H9 (cell line): Measurements from ENCODE around the gene PDZD4. TPM values are rescaled to one million over a fixed set of nuclear protein-coding genes. Genes with fewer than 3 reads are reported as not detected.

Experiments
- DNase-seq: peaks from one replicate; pipeline ENCODE4 v3.0.0-alpha.2; 2017
- H2AFZ ChIP-seq: one replicate; pipeline ENCODE4 v1.6.1; 2013; ENCODE audit warnings: mild to moderate bottlenecking, low read length, control low read depth, moderate library complexity
- H2AK5ac ChIP-seq: 2 replicates; pipeline ENCODE4 v1.6.1; 2013; ENCODE audit warnings: low read length, control low read depth, mixed read lengths; ENCODE audit not compliant: insufficient read length
- H2BK120ac ChIP-seq: one replicate; pipeline ENCODE4 v1.6.1; 2013; ENCODE audit warnings: low read depth, mild to moderate bottlenecking, low read length, control low read depth, inconsistent platforms; ENCODE audit not compliant: poor library complexity, severe bottlenecking
- H2BK12ac ChIP-seq: 2 replicates; pipeline ENCODE4 v1.6.1; 2013; ENCODE audit warnings: low read length, control low read depth, mixed read lengths, low read depth; ENCODE audit not compliant: insufficient read length
- H2BK15ac ChIP-seq: 2 replicates; pipeline ENCODE4 v1.6.1; 2013; ENCODE audit warnings: low read depth, low read length, control low read depth
- H2BK20ac ChIP-seq: one replicate; pipeline ENCODE4 v1.6.1; 2013; ENCODE audit warnings: low read depth, mild to moderate bottlenecking, low read length, control low read depth, inconsistent platforms; ENCODE audit not compliant: poor library complexity, severe bottlenecking
- H2BK5ac ChIP-seq: 2 replicates; pipeline ENCODE4 v1.6.1; 2013; ENCODE audit warnings: low read length, control low read depth, mixed read lengths; ENCODE audit not compliant: insufficient read length
- H3K14ac ChIP-seq: 2 replicates; pipeline ENCODE4 v1.6.1; 2013; ENCODE audit warnings: low read length, control low read depth; ENCODE audit not compliant: insufficient read depth
- H3K18ac ChIP-seq: 2 replicates; pipeline ENCODE4 v1.6.1; 2013; ENCODE audit warnings: low read depth, mild to moderate bottlenecking, mixed read lengths, low read length, control low read depth; ENCODE audit not compliant: insufficient read length
- H3K23ac ChIP-seq: 2 replicates; pipeline ENCODE4 v1.6.1; 2013; ENCODE audit warnings: low read length, control low read depth, mixed read lengths, low read depth; ENCODE audit not compliant: insufficient read length
- H3K23me2 ChIP-seq: 2 replicates; pipeline ENCODE4 v1.6.1; 2013; ENCODE audit warnings: low read depth, mild to moderate bottlenecking, mixed read lengths, low read length, control low read depth; ENCODE audit not compliant: insufficient read length, poor library complexity, severe bottlenecking
- H3K27ac ChIP-seq: 2 replicates; pipeline ENCODE4 v1.5.1; 2013; ENCODE audit warnings: low read length, control low read depth, mixed read lengths, low read depth; ENCODE audit not compliant: insufficient read length
- H3K27me3 ChIP-seq: 2 replicates; pipeline ENCODE4 v1.6.1; 2013; ENCODE audit warnings: low read length, control low read depth, inconsistent platforms; ENCODE audit not compliant: insufficient read depth
- H3K4ac ChIP-seq: 2 replicates; pipeline ENCODE4 v1.6.1; 2013; ENCODE audit warnings: low read depth, mild to moderate bottlenecking, control low read depth, inconsistent platforms, low read length, moderate library complexity
- H3K4me1 ChIP-seq: 2 replicates; pipeline ENCODE4 v1.6.1; 2013; ENCODE audit warnings: low read length, control low read depth, inconsistent platforms; ENCODE audit not compliant: insufficient read depth
- H3K4me2 ChIP-seq: 2 replicates; pipeline ENCODE4 v1.6.1; 2013; ENCODE audit warnings: low read length, control low read depth, mixed read lengths; ENCODE audit not compliant: insufficient read length, insufficient read depth
- H3K56ac ChIP-seq: 2 replicates; pipeline ENCODE4 v1.6.1; 2013; ENCODE audit warnings: low read depth, mild to moderate bottlenecking, mixed read lengths, low read length, control low read depth; ENCODE audit not compliant: insufficient read length
- H3K79me1 ChIP-seq: 2 replicates; pipeline ENCODE4 v1.6.1; 2013; ENCODE audit warnings: low read depth, mild to moderate bottlenecking, moderate library complexity, low read length, control low read depth, inconsistent platforms; ENCODE audit not compliant: insufficient read depth, poor library complexity, severe bottlenecking
- H3K79me2 ChIP-seq: 2 replicates; pipeline ENCODE4 v1.6.1; 2013; ENCODE audit warnings: low read length, control low read depth, inconsistent platforms; ENCODE audit not compliant: insufficient read depth
- H3K9ac ChIP-seq: 2 replicates; pipeline ENCODE4 v1.6.1; 2013; ENCODE audit warnings: low read length, control low read depth, mixed read lengths; ENCODE audit not compliant: insufficient read length; ENCODE audit errors: extremely low read depth
- H3K9me3 ChIP-seq: one replicate; pipeline ENCODE4 v1.6.1; 2013; ENCODE audit warnings: low read depth, low read length, inconsistent platforms; ENCODE audit not compliant: control insufficient read depth
- H3T11ph ChIP-seq: one replicate; pipeline ENCODE4 v1.6.1; 2013; ENCODE audit warnings: mild to moderate bottlenecking, low read length, control low read depth, inconsistent platforms
- H4K20me1 ChIP-seq: one replicate; pipeline ENCODE4 v1.6.1; 2013; ENCODE audit not compliant: control insufficient read depth, insufficient read length, insufficient read depth
- H4K5ac ChIP-seq: 2 replicates; pipeline ENCODE4 v1.6.1; 2013; ENCODE audit warnings: low read depth, mild to moderate bottlenecking, mixed read lengths, low read length, control low read depth; ENCODE audit not compliant: insufficient read length
- H4K8ac ChIP-seq: replicated peaks from 2 replicates; pipeline ENCODE4 v1.6.1; 2013; ENCODE audit warnings: low read length, control low read depth, mixed read lengths, low read depth; ENCODE audit not compliant: insufficient read length
- H4K91ac ChIP-seq: 2 replicates; pipeline ENCODE4 v1.6.1; 2013; ENCODE audit warnings: low read depth, mild to moderate bottlenecking, moderate library complexity, mixed read lengths, low read length, control low read depth; ENCODE audit not compliant: insufficient read length
- H3K27ac Mint-ChIP-seq, 3 experiments: 2 replicates in 2 of 3; 3 replicates in 1 of 3; pipeline ENCODE4 v1.8.0; 2020 to 2021; ENCODE audit warnings: mixed read lengths in 3 of 3, mild to moderate bottlenecking in 1 of 3, moderate library complexity in 1 of 3
- H3K27me3 Mint-ChIP-seq: 2 replicates; pipeline ENCODE4 v1.8.0; 2021; ENCODE audit warnings: low read depth, mild to moderate bottlenecking, moderate library complexity, mixed read lengths
- H3K36me3 Mint-ChIP-seq, 3 experiments: 2 replicates in 2 of 3; 3 replicates in 1 of 3; pipeline ENCODE4 v1.8.0; 2020 to 2021; ENCODE audit warnings: low read depth in 3 of 3, mixed read lengths in 3 of 3; ENCODE audit not compliant: insufficient read depth in 1 of 3
- H3K4me1 Mint-ChIP-seq, 2 experiments: 2 replicates each; pipeline ENCODE4 v1.8.0; 2020; ENCODE audit warnings: mixed read lengths in 2 of 2
- H3K4me3 Mint-ChIP-seq, 2 experiments: 2 replicates in 1 of 2; 3 replicates in 1 of 2; pipeline ENCODE4 v1.8.0; 2020 to 2021; ENCODE audit warnings: mild to moderate bottlenecking in 2 of 2, mixed read lengths in 2 of 2, moderate library complexity in 1 of 2
- H3K9me3 Mint-ChIP-seq, 2 experiments: 2 replicates in 1 of 2; 3 replicates in 1 of 2; pipeline ENCODE4 v1.8.0; 2020; ENCODE audit warnings: mild to moderate bottlenecking in 2 of 2, mixed read lengths in 2 of 2, moderate library complexity in 1 of 2
- WGBS: extraction: QIAGEN DNeasy Blood & Tissue Kit; methylation state at CpG from one replicate; pipeline ENCODE4 v1.1.7; 2013; ENCODE audit warnings: missing lambda C conversion rate, low lambda C conversion rate, mixed read lengths; ENCODE audit not compliant: insufficient read length; ENCODE audit errors: extremely low coverage; 5-methylcytosine and 5-hydroxymethylcytosine counted together
- total RNA-seq: library from RNA; stranded (reverse); gene quantifications from 2 replicates; pipeline ENCODE4 v1.2.1, GENCODE V29; 2021
- TF ChIP-seq, protein P1 (sequence below): fragments of 200-600 bp; sonication (generic); conservative IDR thresholded peaks from 3 replicates; pipeline ENCODE4 v1.8.0; 2021; ENCODE audit warnings: antibody characterized with exemption, mild to moderate bottlenecking

PDZD4 gene
- total RNA-seq, 1 experiment from 2014 or later = 110 TPM

DNA sequence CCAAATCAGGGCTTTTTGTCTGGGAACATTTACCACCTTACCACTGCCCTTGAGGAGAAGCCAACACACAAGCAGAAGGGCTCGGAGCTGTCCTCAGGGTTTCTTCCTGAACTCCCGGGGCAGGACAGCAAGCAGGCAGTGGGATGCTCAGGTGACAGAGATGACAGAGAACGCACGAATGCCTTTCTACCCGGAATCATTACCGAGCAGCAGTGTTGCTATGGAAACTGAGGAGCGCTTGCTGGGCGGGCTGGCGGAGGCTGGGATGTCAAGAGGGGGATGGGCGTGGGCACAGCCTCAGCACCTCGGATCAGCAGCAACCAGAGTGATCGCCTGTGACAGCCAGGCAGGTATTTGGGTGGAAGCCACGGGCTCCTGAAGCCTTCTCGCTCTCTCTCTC, 18.1 kb downstream of the PDZD4 start:
- H2AFZ ChIP-seq = no peak overlapping the region
- no peak overlapping the region for H3K23ac ChIP-seq
- no peak overlapping the region for H3K9ac ChIP-seq
- no peak overlapping the region for H2AK5ac ChIP-seq
- no peaks in the 10 kb centered on the region for H3K79me1 ChIP-seq
- H3K27ac Mint-ChIP-seq = no peak overlapping the region
- no peak overlapping the region for H4K91ac ChIP-seq
- H3K27me3 ChIP-seq = no peaks in the 10 kb centered on the region
- WGBS = no CpG with 5 or more reads among the region's 14 CpGs
- no peak overlapping the region for H3T11ph ChIP-seq
- H3K27ac ChIP-seq = no peak overlapping the region
- no peak overlapping the region for H3K4ac ChIP-seq
- peaks cover 46% of the 10 kb centered on the region for H3K79me2 ChIP-seq
- H3K9me3 Mint-ChIP-seq = peaks cover 65 to 72% of the 10 kb centered on the region in 2 experiments
- no peak overlapping the region for H3K18ac ChIP-seq
- no peaks in the 10 kb centered on the region for H4K20me1 ChIP-seq
- H3K4me1 ChIP-seq = no peaks in the 10 kb centered on the region; the same call in 1 of the 2 replicates
- H2BK20ac ChIP-seq = no peak overlapping the region
- DNase-seq = no peak
- H4K8ac ChIP-seq = no peak overlapping the region
- H3K4me2 ChIP-seq = no peak overlapping the region
- no peaks in the 10 kb centered on the region for H3K23me2 ChIP-seq
- no peak overlapping the region for H3K14ac ChIP-seq
- no peak overlapping the region for H4K5ac ChIP-seq
- H3K56ac ChIP-seq = no peak overlapping the region
- H2BK15ac ChIP-seq = no peak overlapping the region
- peaks cover 30 to 31% of the 10 kb centered on the region in 2 experiments for H3K4me1 Mint-ChIP-seq
- TF ChIP-seq, protein P1, sequence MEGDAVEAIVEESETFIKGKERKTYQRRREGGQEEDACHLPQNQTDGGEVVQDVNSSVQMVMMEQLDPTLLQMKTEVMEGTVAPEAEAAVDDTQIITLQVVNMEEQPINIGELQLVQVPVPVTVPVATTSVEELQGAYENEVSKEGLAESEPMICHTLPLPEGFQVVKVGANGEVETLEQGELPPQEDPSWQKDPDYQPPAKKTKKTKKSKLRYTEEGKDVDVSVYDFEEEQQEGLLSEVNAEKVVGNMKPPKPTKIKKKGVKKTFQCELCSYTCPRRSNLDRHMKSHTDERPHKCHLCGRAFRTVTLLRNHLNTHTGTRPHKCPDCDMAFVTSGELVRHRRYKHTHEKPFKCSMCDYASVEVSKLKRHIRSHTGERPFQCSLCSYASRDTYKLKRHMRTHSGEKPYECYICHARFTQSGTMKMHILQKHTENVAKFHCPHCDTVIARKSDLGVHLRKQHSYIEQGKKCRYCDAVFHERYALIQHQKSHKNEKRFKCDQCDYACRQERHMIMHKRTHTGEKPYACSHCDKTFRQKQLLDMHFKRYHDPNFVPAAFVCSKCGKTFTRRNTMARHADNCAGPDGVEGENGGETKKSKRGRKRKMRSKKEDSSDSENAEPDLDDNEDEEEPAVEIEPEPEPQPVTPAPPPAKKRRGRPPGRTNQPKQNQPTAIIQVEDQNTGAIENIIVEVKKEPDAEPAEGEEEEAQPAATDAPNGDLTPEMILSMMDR = no peak
- H2BK120ac ChIP-seq = no peak overlapping the region
- H3K27me3 Mint-ChIP-seq = peaks cover 2% of the 10 kb centered on the region
- H3K9me3 ChIP-seq = peaks cover 23% of the 10 kb centered on the region
- H2BK12ac ChIP-seq = no peak overlapping the region
- no peak overlapping the region for H3K4me3 Mint-ChIP-seq
- no peak overlapping the region for H2BK5ac ChIP-seq
- H3K36me3 Mint-ChIP-seq = peaks cover 5 to 33% (median 22%) of the 10 kb centered on the region in 3 experiments; a peak in 6 of 7 replicates
